Frontal cortex (tissue), 4 donors: Measurements from ENCODE around the gene TSPAN5. TPM values are rescaled to one million over a fixed set of nuclear protein-coding genes. Genes with fewer than 3 reads are reported as not detected.

Experiments
- DNase-seq, 2 donors: peaks; one replicate each; pipeline ENCODE4 v3.0.0; 2012; ENCODE audit warnings: low spot score in 2 of 2
- FAIRE-seq: peaks from 2 replicates; lab custom pipeline; 2012; peaks lifted over from hg19 to GRCh38; lab: Jason Lieb, UNC
- total RNA-seq: library from RNA; depleted of rRNA; stranded (reverse); fragments of >200 nt; gene quantifications from one replicate; pipeline ENCODE4 v1.2.3, GENCODE V29; 2014
- donor health status: control.
- donor health status: control.
- donor health status: control.

Gene TSPAN5
- total RNA-seq, 1 donor from 2014 or later: 67.3 TPM

DNA sequence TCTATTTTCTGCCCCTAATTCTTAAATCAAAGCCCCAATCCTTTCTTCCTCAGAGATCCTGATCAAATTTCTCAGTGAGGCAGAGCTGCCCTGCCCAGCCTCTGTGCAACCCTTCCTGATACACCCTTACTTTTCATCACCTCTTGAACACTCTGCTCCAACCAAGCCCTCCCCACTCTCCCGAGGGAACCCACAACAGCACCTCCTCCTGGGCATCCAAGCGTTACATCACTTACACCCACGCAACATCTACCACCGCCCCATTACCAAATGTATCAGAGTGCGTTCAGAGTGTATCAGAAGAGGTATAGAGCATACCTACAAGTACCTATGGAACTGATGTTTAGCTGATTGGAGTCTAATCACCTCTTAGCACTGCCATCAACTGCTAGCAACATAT lies 210.8 kb downstream of the TSPAN5 start:
- no peak for DNase-seq
- no peak for FAIRE-seq

DNA sequence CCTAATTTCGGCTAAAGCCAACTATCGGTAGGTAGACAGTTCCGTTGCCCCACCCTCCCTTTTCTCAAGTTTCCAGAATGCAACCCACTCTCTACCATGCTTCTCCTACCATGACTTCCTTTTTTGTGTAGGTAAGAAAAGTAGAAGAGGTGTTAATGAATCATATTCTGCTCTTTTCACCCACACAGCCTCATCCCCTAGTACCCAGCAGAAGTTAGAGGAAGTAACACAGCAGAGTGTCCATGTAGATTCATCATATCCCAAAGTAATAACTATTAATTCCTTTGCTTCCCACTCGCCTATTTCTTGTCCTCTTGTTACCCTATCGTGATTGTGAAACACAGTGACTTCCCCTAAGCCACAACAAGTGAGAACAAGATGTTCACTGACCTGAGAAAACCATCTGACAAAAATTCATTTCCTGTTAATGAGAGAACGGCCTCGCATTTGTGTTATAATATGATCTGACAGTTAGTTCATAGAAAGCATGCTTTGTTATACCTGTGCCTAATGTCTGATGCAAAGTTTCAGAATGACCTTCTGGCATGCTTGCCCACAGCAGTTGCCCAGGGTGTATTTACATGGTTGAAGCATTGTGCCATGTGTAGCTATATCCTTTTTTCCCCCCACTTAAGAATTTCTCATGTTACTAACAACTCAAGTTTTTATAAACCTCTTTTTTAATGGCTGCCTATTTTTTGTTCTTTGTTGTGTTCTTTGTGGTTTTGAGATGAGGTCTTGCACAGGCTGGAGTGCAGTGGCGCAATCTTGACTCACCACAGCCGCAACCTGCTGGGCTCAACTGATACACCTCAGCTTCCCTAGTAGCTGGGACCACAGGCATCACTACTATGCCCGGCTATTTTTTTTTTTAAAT lies 211.7 kb downstream of the TSPAN5 start:
- no peak for FAIRE-seq
- no peak for DNase-seq

DNA sequence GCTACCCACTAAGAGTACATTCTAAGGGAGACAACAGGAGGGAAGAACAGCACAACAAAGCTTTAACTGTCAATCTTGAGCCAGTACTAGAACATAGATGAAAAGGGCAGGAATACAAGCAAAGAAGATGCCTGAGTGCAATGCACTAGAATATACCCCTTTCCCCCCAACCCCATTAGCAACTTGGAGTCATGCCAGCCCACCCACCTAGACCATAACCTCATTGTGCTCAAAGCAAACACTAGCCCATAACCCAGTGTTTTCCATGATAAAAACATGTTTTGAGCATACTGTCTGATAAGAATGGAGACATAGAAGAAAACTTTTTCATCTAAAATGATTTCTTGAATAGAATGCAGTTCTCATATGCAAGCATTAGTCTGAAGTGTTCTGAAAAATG lies 214.0 kb downstream of the TSPAN5 start:
- DNase-seq: no peak
- no peak for FAIRE-seq

GRCh38 chr4:98434816-98435215 lies 223.6 kb downstream of the TSPAN5 start:
- no peak for DNase-seq
- no peak for FAIRE-seq

GRCh38 chr4:98433691-98434090 lies 224.7 kb downstream of the TSPAN5 start:
- no peak for DNase-seq
- no peak for FAIRE-seq

DNA sequence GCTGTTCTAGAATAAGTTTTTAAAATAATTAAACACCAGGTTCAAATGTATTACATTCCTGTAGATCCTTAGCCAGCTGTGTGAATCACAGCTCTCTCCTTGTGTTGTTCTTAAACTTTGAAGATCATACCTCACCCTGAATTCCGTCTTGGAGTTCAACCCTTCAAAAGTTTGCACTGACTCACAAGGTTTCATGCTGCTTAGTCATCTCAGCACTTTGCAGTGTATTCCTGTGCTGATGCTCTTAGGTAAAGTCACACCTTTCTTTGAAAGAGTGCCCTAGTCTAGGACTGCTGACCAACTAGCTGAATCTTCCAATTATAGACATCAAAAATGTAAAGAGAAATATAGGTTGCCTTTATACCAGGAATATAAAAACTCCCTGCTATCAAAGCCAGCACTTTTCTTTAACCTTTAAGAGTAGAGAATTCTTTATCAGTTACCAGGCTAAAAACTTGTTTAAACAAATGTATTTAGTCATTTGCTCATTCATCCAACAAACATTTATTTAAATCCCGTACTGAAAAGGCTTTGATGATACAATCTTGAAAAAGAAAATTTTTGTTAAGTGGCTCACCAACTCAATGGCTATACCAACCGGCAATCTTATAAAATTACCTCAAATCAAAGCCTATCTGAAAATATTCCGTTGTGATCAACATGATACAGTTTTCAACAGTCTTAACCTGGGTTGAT lies 227.6 kb downstream of the TSPAN5 start:
- DNase-seq (no peak), FAIRE-seq (no peak)

GRCh38 chr4:98423009-98423408 lies 235.4 kb downstream of the TSPAN5 start:
- no peak for FAIRE-seq
- DNase-seq: no peak

DNA sequence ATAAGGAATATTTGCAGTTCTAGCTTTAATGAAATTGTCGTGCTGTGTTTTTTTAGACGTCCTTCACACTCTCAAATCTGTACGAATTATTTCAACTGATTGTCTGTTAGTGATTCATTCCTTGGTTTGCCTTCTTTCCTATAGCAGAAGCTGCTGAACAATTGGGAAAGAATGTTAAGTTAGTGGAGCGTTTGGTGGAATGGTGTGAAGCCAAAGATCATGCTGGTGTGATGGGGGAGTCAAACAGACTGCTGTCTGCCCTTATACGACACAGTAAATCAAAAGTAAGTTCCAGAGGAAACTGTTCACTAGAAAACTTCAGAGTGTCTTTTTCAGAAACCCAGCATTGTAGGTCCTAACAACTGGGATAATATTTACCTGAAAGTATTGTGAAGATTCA lies 237.3 kb downstream of the TSPAN5 start:
- DNase-seq: no peak
- FAIRE-seq: no peak
